IMR-90 (cell line): ENCODE data around the gene CAMKMT. TPM values are rescaled to one million over a fixed set of nuclear protein-coding genes. Genes with fewer than 3 reads are reported as not detected.

Source experiments
- ATAC-seq: fragments of 200-7000 bp; cut with Tn5 transposase; 2 replicates; pipeline ENCODE4 v1.9.1; 2020; ENCODE audit warnings: low read depth, mild to moderate bottlenecking, moderate library complexity
- BruUV-seq: library from RNA; stranded (reverse); fragments of 400-500 nt; replicated peaks from 2 replicates; lab custom pipeline; 2021; lab: Mats Ljungman, UMichigan
- CTCF ChIA-PET: fragments of 300-600 bp; formaldehyde crosslinking; extraction: SDS; loops from one replicate; lab custom pipeline; 2021; ENCODE audit warnings: antibody characterized with exemption; lab: Yijun Ruan, JAX
- POLR2A ChIA-PET: fragments of 300-600 bp; sonication (Branson Sonifier 250); formaldehyde crosslinking; loops from one replicate; lab custom pipeline; 2022; ENCODE audit warnings: antibody characterized with exemption; ENCODE audit not compliant: unreplicated experiment; lab: Charles Lee
- DNase-seq: peaks from one replicate; pipeline ENCODE4 v3.0.0; 2013
- H2AFZ ChIP-seq: replicated peaks from 2 replicates; pipeline ENCODE3; 2013; ENCODE audit warnings: low read length, mild to moderate bottlenecking; ENCODE audit not compliant: poor library complexity
- H2AK5ac ChIP-seq: 2 replicates; pipeline ENCODE4 v1.6.1; 2013; ENCODE audit warnings: low read depth, low read length, inconsistent platforms
- H2AK9ac ChIP-seq: replicated peaks from 2 replicates; pipeline ENCODE3; 2013; ENCODE audit warnings: mild to moderate bottlenecking, low read depth, low read length, moderate library complexity; ENCODE audit not compliant: poor library complexity
- H2BK120ac ChIP-seq: 2 replicates; pipeline ENCODE4 v1.6.1; 2013; ENCODE audit warnings: low read depth, low read length, inconsistent platforms
- H2BK15ac ChIP-seq: 3 replicates; pipeline ENCODE4 v1.6.1; 2013; ENCODE audit warnings: low read depth, low read length, inconsistent platforms
- H2BK20ac ChIP-seq: 2 replicates; pipeline ENCODE4 v1.6.1; 2013; ENCODE audit warnings: low read depth, mild to moderate bottlenecking, inconsistent platforms, low read length, moderate library complexity
- H2BK5ac ChIP-seq: 2 replicates; pipeline ENCODE4 v1.6.1; 2013; ENCODE audit warnings: mild to moderate bottlenecking, low read depth, low read length, inconsistent platforms; ENCODE audit not compliant: poor library complexity, severe bottlenecking
- H3K14ac ChIP-seq: replicated peaks from 2 replicates; pipeline ENCODE4 v1.6.1; 2013; ENCODE audit warnings: low read depth, low read length, inconsistent platforms
- H3K18ac ChIP-seq: 2 replicates; pipeline ENCODE4 v1.6.1; 2013; ENCODE audit warnings: low read depth, low read length, control low read depth
- H3K23ac ChIP-seq: 2 replicates; pipeline ENCODE4 v1.6.1; 2013; ENCODE audit warnings: low read depth, low read length, inconsistent platforms
- H3K27ac ChIP-seq: 2 replicates; pipeline ENCODE4 v1.5.1; 2013; ENCODE audit warnings: mild to moderate bottlenecking, control low read depth, low read length; ENCODE audit not compliant: insufficient read depth
- H3K27me3 ChIP-seq: 2 replicates; pipeline ENCODE4 v1.6.1; 2013; ENCODE audit warnings: low read length; ENCODE audit not compliant: control insufficient read depth, insufficient read depth
- H3K36me3 ChIP-seq: 2 replicates; pipeline ENCODE4 v1.6.1; 2013; ENCODE audit warnings: low read length, mixed read lengths; ENCODE audit not compliant: control insufficient read depth, insufficient read depth
- H3K4ac ChIP-seq: 2 replicates; pipeline ENCODE4 v1.6.1; 2013; ENCODE audit warnings: low read depth, low read length, inconsistent platforms
- H3K4me1 ChIP-seq: 2 replicates; pipeline ENCODE4 v1.6.1; 2013; ENCODE audit warnings: low read length, mixed read lengths; ENCODE audit not compliant: control insufficient read depth, insufficient read depth
- H3K4me2 ChIP-seq: 2 replicates; pipeline ENCODE4 v1.6.1; 2013; ENCODE audit warnings: low read depth, mild to moderate bottlenecking, control low read depth, low read length, moderate library complexity
- H3K4me3 ChIP-seq: 2 replicates; pipeline ENCODE4 v1.5.1; 2013; ENCODE audit warnings: low read depth, mild to moderate bottlenecking, control low read depth, low read length, moderate library complexity; ENCODE audit not compliant: insufficient read depth
- H3K56ac ChIP-seq: 2 replicates; pipeline ENCODE4 v1.6.1; 2013; ENCODE audit warnings: low read length, inconsistent platforms; ENCODE audit not compliant: insufficient read depth; ENCODE audit errors: extremely low read depth
- H3K79me1 ChIP-seq, 2 experiments: 2 replicates each; pipeline ENCODE4 v1.6.1; 2013; ENCODE audit warnings: low read length in 2 of 2, inconsistent platforms in 1 of 2, low read depth in 1 of 2
- H3K9ac ChIP-seq: 2 replicates; pipeline ENCODE4 v1.6.1; 2013; ENCODE audit warnings: low read depth, low read length, control low read depth
- H3K9me1 ChIP-seq: 2 replicates; pipeline ENCODE4 v1.6.1; 2013; ENCODE audit warnings: low read length, inconsistent platforms; ENCODE audit not compliant: insufficient read depth
- H3K9me3 ChIP-seq: 2 replicates; pipeline ENCODE4 v1.6.1; 2013; ENCODE audit warnings: low read length; ENCODE audit not compliant: control insufficient read depth, insufficient read depth
- H4K20me1 ChIP-seq: 2 replicates; pipeline ENCODE4 v1.6.1; 2013; ENCODE audit warnings: low read length, inconsistent platforms; ENCODE audit not compliant: insufficient read depth
- H4K5ac ChIP-seq: 2 replicates; pipeline ENCODE4 v1.6.1; 2013; ENCODE audit warnings: mild to moderate bottlenecking, low read depth, low read length, control low read depth
- H4K8ac ChIP-seq, 2 experiments: 2 replicates each; pipeline ENCODE4 v1.6.1; 2013; ENCODE audit warnings: low read depth in 2 of 2, low read length in 2 of 2, control low read depth in 1 of 2, inconsistent platforms in 1 of 2
- H4K91ac ChIP-seq: 2 replicates; pipeline ENCODE4 v1.6.1; 2013; ENCODE audit warnings: low read depth, low read length, inconsistent platforms; ENCODE audit not compliant: insufficient read depth
- MAZ ChIP-seq: IDR thresholded peaks from 2 replicates; pipeline ENCODE4 v1.6.1; 2012; ENCODE audit warnings: low read depth, mild to moderate bottlenecking, low read length, improper control_type of control experiment, moderate library complexity, borderline replicate concordance
- MXI1 ChIP-seq: IDR thresholded peaks from 2 replicates; pipeline ENCODE4 v1.6.1; 2012; ENCODE audit warnings: low read depth, mild to moderate bottlenecking, low read length, moderate library complexity, borderline replicate concordance
- POLR2A ChIP-seq: IDR thresholded peaks from 2 replicates; pipeline ENCODE4 v1.6.1; 2012; ENCODE audit warnings: mild to moderate bottlenecking, low read depth, low read length
- SMC3 ChIP-seq: fragments of 150-350 bp; IDR thresholded peaks from 2 replicates; pipeline ENCODE4 v1.6.1; 2016; ENCODE audit warnings: low read depth, mild to moderate bottlenecking, antibody characterized with exemption, low read length, moderate library complexity
- dilution Hi-C: fragments of 300-500 bp; cut with HindIII; formaldehyde crosslinking; loops from one replicate; pipeline ENCODE4 v1.14.3; 2018; ENCODE audit warnings: low sequenced_read_pairs; ENCODE audit not compliant: unreplicated experiment
- in situ Hi-C: fragments of 300-500 bp; cut with MboI; formaldehyde crosslinking; loops from 3 replicates; pipeline ENCODE4 v1.14.3; 2019; ENCODE audit warnings: low sequenced_read_pairs, inconsistent platforms, mixed read lengths
- intact Hi-C: fragments of 100-400 bp; cut with micrococcal nuclease; formaldehyde crosslinking; loops from 2 replicates; pipeline ENCODE4 v1.10.0; 2022
- polyA plus RNA-seq, 3 experiments: library from polyadenylated mRNA; depleted of rRNA; stranded (reverse); fragments of >200 nt; gene quantifications; 2 replicates each; pipeline ENCODE4 v1.2.3, GENCODE V29; 2012; ENCODE audit warnings: low replicate concordance in 1 of 3
- total RNA-seq: library from RNA; depleted of rRNA; stranded (reverse); fragments of >200 nt; gene quantifications from 2 replicates; pipeline ENCODE4 v1.2.3, GENCODE V29; 2012

Gene CAMKMT
- total and polyA plus RNA-seq, 2 of the 4 experiments (the other 2 are of a cell fraction): 4.4 to 6.8 TPM

DNA sequence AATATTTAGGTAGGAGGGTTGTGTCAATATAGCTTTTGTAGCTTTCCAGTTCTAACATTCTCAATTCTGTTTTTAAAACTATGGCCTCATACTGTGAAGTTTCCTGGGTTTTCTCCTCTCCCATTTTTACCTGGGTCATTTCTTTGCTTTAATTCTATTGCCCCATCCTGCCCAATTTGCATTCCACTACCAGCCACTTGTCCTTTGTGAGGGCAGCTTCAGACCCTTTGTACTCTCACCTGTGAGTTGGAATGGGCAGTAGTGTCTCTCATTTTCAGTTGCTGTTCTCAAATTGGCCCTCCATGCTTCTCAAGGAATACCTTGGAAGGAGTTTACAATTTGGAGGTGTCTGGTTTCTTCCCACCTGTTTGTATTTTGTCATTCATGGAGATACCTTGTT is 108.4 kb downstream of the CAMKMT start:
- no peak overlapping the region for H3K23ac ChIP-seq
- H3K79me1 ChIP-seq: no peaks in the 10 kb centered on the region
- H4K20me1 ChIP-seq: no peaks in the 10 kb centered on the region
- H2AK5ac ChIP-seq: no peak overlapping the region
- no peak overlapping the region for H3K14ac ChIP-seq
- H4K5ac ChIP-seq: no peak overlapping the region
- no peak overlapping the region for H3K56ac ChIP-seq
- H4K91ac ChIP-seq: no peak overlapping the region
- no peak overlapping the region for H2AFZ ChIP-seq
- no peak overlapping the region for H3K27ac ChIP-seq
- H3K4me1 ChIP-seq: no peaks in the 10 kb centered on the region
- POLR2A ChIA-PET: interaction anchor here (0.6 kb wide), 1 partner anchor 11 kb away, joined by 4 read pairs; no protein-coding TSS in a partner anchor
- no peak overlapping the region for H3K4me2 ChIP-seq
- H3K9ac ChIP-seq: no peak overlapping the region
- H3K4me3 ChIP-seq: no peak overlapping the region
- H2AK9ac ChIP-seq: no peak overlapping the region
- H3K27me3 ChIP-seq: no peaks in the 10 kb centered on the region
- no peak overlapping the region for H2BK120ac ChIP-seq
- H4K8ac ChIP-seq: no peak overlapping the region
- no peaks in the 10 kb centered on the region for H3K9me3 ChIP-seq
- TF ChIP-seq POLR2A (no peak), MAZ (no peak), SMC3 (no peak), MXI1 (no peak)
- in situ Hi-C loops (loop anchor here (10.0 kb wide), 1 partner anchor 435 kb away; no protein-coding TSS in a partner anchor), intact Hi-C loops (loop anchor here (10.0 kb wide), 1 partner anchor 1025 kb away; no protein-coding TSS in a partner anchor), dilution Hi-C loops (no loop called here)
- no peak overlapping the region for H2BK5ac ChIP-seq
- H3K36me3 ChIP-seq: no peaks in the 10 kb centered on the region
- CTCF ChIA-PET: interaction anchor here (3.1 kb wide), 1 partner anchor 9 kb away, joined by 28 read pairs; no protein-coding TSS in a partner anchor
- no peak overlapping the region for H3K18ac ChIP-seq
- no peak for ATAC-seq
- no peak overlapping the region for H2BK15ac ChIP-seq
- H2BK20ac ChIP-seq: no peak overlapping the region
- no TSS peak for BruUV-seq
- no peak overlapping the region for H3K4ac ChIP-seq
- no peak for DNase-seq
- H3K9me1 ChIP-seq: no peaks in the 10 kb centered on the region
